IPS-11a (cell line): ENCODE results near the gene MPHOSPH6.
"Not testable (repeated sequence)": the region's sequence is repeated elsewhere in the genome, so short reads cannot be mapped to it uniquely, and the experiment has no call there.

Source experiments
- H3K4me3 ChIP-seq: one replicate; pipeline ENCODE4 v1.5.1; 2013; ENCODE audit warnings: low read depth, low read length, control low read depth

Gene MPHOSPH6, protein sequence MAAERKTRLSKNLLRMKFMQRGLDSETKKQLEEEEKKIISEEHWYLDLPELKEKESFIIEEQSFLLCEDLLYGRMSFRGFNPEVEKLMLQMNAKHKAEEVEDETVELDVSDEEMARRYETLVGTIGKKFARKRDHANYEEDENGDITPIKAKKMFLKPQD

DNA sequence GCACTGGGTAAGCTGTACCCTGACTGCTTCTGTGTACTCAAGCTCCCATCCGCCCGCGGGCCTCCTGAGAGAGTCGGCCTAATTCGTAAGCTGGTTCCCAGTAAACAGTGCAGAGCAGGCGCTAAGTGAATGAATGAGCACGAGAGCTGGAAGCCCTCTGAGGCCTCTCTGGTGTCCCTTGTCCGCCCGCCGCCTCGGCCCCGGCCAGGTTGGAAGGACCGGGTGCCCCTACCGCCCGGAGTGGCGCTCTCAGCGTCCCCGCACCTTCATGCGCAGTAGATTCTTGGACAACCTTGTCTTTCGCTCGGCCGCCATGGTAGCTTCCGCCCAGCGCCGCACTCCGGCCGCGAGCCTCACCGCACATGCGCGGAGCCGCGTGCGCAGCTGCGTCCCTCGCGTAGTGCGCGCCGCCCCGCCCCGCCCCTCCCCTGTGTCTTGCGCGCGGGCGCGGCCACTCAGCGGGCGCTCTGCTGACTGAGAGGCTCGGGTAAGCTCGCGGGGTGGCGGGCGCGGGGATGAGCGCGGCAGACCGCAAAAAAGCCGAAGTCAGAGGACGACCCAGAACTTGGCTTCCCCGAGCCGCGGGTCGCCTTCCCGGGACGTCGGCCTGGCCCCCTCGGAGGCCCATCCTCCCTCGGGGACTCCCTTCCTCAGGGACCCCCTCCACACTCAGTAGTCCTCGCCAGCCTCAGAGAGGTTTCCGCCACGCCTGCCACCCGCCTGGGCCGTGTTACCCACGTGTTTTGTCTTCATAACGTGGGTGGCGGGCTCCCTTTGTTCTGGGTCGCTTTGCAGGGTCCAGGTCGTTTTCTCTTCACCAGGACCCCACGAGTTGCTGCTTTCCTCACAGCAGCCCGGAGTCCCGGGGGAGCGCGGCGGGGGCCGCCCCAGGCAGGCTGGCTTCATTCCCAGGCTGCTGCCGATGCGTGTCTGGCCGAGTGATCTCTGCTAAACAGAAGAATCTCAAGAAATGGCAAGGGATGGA, at the start of gene MPHOSPH6:
Gene MPHOSPH6 (minus strand): TSS at position 364 of the 985 bp plus-strand sequence. CDS start 49 bp downstream, at position 315.
- H3K4me3 ChIP-seq: peak within 1 kb of the TSS; percentile 83

DNA sequence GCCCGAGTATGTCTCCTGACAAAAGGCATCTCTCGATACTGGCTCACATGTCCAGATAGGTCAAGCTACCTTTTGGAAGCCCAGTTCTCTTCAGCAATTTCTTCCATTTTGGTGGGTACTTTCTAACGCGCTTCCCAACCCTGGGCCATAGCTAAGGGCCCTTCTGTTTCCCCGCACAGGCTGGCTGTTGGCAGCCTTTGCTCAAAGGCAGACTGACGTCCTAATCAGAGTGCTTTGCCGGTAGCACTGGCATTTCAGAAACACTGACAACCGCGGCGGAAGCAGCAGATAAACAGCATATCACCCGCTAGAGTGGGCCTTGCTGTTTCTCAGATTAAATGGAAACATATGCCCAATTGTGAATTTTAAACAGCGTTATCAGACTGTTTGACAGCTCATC, 49.3 kb upstream of the MPHOSPH6 start:
- H3K4me3 ChIP-seq: no peak overlapping the region

- H3K4me3 ChIP-seq: not testable (repeated sequence)
Measured at GRCh38 chr16:82209314-82209713, 39.3 kb upstream of the MPHOSPH6 start.

DNA sequence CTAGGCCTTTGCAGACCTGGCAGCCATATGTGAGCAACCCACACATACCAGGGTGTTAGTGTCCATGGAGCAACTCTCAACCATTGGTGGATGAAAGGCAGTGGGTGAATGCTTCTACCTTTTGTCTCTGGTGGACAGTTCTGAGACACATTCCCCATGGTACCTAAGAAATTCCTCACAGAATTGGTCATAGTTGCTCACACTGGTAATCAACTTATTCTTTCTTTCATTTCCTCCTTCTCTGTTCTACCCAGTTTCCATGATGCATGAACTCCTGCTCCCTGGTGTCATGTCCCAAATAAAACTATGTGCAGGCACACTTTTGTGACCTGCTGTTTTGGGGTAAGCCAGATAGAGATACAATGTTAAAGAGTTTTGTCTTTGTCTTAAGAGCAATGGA, 33.2 kb upstream of the MPHOSPH6 start:
- no peak overlapping the region for H3K4me3 ChIP-seq

- no peak overlapping the region for H3K4me3 ChIP-seq
Measured at GRCh38 chr16:82201926-82202325, 31.9 kb upstream of the MPHOSPH6 start.

DNA sequence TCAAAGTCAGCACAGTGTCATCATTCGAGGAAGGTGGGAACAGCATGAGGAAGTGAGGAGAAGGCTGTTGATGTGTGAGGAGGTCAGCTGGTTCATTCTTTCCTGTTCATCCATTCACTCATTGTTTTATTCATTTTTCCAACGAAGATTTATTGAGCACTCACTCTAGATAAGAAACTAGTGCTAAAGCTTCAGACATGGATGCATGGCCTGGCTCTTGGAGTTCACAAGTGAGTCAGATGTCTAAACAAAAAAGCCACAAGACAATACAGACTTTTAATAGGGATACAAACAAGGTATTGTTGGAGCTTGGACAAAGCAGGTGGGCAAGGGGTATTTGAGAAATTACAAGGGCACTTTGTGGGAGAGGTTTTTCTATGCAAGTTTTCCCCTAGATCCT, 31.3 kb upstream of the MPHOSPH6 start:
- H3K4me3 ChIP-seq: no peak overlapping the region

DNA sequence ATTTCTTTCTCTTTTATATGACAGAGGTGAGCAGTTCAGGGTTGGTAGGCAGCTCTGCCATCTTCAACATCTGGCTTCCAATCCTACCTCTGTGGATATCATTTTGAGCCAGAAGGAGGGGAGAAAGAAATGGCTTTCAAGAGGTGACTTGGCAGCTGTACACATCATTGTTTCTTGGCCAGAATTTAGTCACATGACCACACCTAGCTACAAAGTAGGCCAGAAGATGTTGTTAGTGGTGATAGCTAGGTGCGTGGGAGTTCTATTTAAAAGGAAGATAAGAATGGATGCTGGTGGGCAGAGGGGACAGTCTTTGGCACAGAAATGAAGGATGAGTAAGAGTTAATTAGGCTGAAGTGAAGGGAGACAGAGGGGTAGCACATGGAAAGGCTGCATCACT, 29.2 kb upstream of the MPHOSPH6 start:
- H3K4me3 ChIP-seq: no peak overlapping the region

- H3K4me3 ChIP-seq: no peak overlapping the region
Measured at GRCh38 chr16:82197540-82198240, 27.7 kb upstream of the MPHOSPH6 start.

- H3K4me3 ChIP-seq: no peak overlapping the region
Measured at GRCh38 chr16:82195917-82196494, 26.0 kb upstream of the MPHOSPH6 start.

GRCh38 chr16:82194086-82194485, 24.1 kb upstream of the MPHOSPH6 start:
- no peak overlapping the region for H3K4me3 ChIP-seq

DNA sequence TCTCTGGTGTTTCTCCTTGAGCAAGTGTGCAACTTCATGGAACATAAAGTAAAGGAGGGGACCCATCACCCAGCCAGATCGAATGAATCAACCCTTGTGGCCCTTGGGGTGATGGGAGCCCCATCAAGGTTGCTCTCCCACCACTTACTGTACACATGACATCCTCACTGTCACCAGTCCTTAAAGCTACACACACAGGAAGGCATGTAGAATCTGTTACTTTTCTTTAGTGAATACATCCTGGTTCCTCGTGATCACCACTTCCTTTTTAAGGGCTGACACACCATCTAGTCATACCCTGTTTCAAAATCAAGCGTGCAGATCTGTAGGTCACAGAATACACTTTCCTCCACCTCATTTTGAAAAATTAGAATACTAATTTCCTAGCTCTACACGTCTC, 22.6 kb upstream of the MPHOSPH6 start:
- no peak overlapping the region for H3K4me3 ChIP-seq

DNA sequence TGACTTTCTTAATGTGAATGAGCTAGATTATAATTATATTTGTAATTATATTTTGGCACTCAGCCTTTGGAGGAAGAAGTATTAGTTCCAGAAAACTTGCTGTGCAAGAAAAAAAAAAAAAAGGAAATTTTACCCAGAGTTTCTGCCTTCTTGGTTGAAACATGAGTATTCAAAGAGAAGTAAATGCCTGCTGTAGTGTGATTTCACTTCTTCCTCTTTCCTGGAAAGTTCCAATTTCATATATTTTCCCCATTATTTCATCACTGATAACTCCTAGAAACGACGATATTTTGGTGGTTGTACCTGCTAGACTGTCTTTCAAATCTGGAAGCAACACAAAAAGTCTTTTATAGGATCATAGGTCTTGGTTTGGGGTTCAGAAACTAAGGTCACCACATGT, 20.4 kb upstream of the MPHOSPH6 start:
- H3K4me3 ChIP-seq: no peak overlapping the region

- no peak overlapping the region for H3K4me3 ChIP-seq
Measured at GRCh38 chr16:82187829-82188228, 17.8 kb upstream of the MPHOSPH6 start.

- H3K4me3 ChIP-seq: no peak overlapping the region
Measured at GRCh38 chr16:82185012-82185411, 15.0 kb upstream of the MPHOSPH6 start.

DNA sequence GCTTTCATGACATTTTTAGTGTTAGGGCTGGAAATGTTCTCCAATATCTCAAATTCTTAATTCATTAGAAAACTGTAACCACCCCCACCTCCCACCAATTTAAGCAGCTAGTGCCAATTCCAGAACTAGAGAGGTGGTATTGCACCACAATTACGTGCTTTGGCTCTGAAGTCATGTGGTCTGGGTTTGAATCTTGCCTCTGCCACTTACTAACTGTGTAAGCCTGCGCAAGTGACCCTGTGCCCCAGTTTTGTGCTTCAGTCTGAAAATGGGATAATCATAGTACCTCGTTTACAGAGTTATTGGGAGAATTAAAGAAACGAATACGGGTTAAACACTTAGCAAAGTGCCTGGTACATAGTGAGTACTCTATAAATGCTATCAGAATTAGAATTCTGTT, 14.2 kb upstream of the MPHOSPH6 start:
- H3K4me3 ChIP-seq: no peak overlapping the region

DNA sequence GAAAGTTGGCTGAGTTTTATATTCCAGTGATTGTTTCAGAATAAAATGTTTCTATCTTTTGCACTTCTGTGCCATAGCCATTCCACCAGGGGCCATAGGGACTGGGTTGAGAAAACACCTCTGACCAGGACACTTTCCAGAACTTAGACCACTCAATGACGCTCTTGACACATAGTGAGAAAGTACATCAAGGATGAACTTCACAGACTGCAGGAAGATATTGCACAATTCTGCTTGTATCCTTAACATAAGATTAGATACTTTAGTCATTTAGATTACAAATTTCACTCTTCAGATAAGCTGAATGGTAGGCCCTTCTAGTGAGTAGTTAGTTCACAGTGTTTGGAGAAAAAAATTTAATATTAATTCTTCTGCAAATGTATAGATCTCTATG, 13.0 kb upstream of the MPHOSPH6 start:
- no peak overlapping the region for H3K4me3 ChIP-seq

- no peak overlapping the region for H3K4me3 ChIP-seq
Measured at GRCh38 chr16:82182266-82183003, 12.4 kb upstream of the MPHOSPH6 start.

- H3K4me3 ChIP-seq: no peak overlapping the region
Measured at GRCh38 chr16:82181461-82182185, 11.6 kb upstream of the MPHOSPH6 start.

- no peak overlapping the region for H3K4me3 ChIP-seq
Measured at GRCh38 chr16:82178352-82178751, 8.3 kb upstream of the MPHOSPH6 start.

GRCh38 chr16:82177555-82177954, 7.5 kb upstream of the MPHOSPH6 start:
- H3K4me3 ChIP-seq: no peak overlapping the region
